SK-N-SH (cell line): Measurements from ENCODE around the gene BDKRB2. TPM values are rescaled to one million over a fixed set of nuclear protein-coding genes. Genes with fewer than 3 reads are reported as not detected.

ENCODE experiments used
- CTCF ChIA-PET: fragments of 300-600, 350-600 bp; formaldehyde crosslinking; extraction: SDS; loops from one replicate; lab custom pipeline; 2021; lab: Yijun Ruan, JAX
- POLR2A ChIA-PET: fragments of 350-600 bp; sonication (Branson Sonifier 250); formaldehyde crosslinking; extraction: SDS; loops from one replicate; lab custom pipeline; 2020; ENCODE audit warnings: antibody characterized with exemption, inconsistent platforms; lab: Yijun Ruan, JAX
- DNase-seq: peaks from one replicate; pipeline ENCODE4 v3.0.0; 2012
- H2AFZ ChIP-seq: fragments of 200-600 bp; sonication (generic); 2 replicates; pipeline ENCODE4 v1.8.1; 2016; ENCODE audit warnings: antibody characterized with exemption, mild to moderate bottlenecking, low read depth
- H3F3A ChIP-seq: fragments of 200-600 bp; sonication (generic); replicated peaks from 2 replicates; pipeline ENCODE3; 2016; ENCODE audit warnings: antibody characterized with exemption, mild to moderate bottlenecking; ENCODE audit not compliant: insufficient read depth
- H3K27ac ChIP-seq, 2 experiments: fragments of 200-500 bp in 1 of 2; fragments of 200-600 bp in 1 of 2; sonication (Bioruptor generic) in 1 of 2; sonication (generic), shearing (Covaris generic) in 1 of 2; 2 replicates each; pipeline versions ENCODE4 v1.5.1 to v1.6.1; 2014 to 2016; ENCODE audit warnings: low read depth in 2 of 2, inconsistent platforms in 1 of 2, low read length in 1 of 2, mild to moderate bottlenecking in 1 of 2, mixed read lengths in 1 of 2
- H3K27me3 ChIP-seq: fragments of 200-600 bp; sonication (generic), shearing (Covaris generic); 2 replicates; pipeline ENCODE4 v1.6.1; 2016; ENCODE audit warnings: mixed run types; ENCODE audit not compliant: insufficient read depth
- H3K36me3 ChIP-seq, 2 experiments: fragments of 200-500 bp in 1 of 2; fragments of 200-600 bp in 1 of 2; sonication (Bioruptor generic) in 1 of 2; sonication (generic) in 1 of 2; replicated peaks in 1 of 2; 2 replicates each; pipeline versions ENCODE3 to v1.5.1; 2014 to 2016; ENCODE audit warnings: low read length in 1 of 2, mild to moderate bottlenecking in 1 of 2; ENCODE audit not compliant: insufficient read depth in 2 of 2, control insufficient read depth in 1 of 2
- H3K4me1 ChIP-seq, 2 experiments: fragments of 200-500 bp in 1 of 2; fragments of 200-600 bp in 1 of 2; sonication (Bioruptor generic) in 1 of 2; sonication (generic), shearing (Covaris generic) in 1 of 2; 2 replicates each; pipeline versions ENCODE4 v1.5.1 to v1.6.1; 2014 to 2016; ENCODE audit warnings: low read depth in 1 of 2, low read length in 1 of 2, mixed run types in 1 of 2; ENCODE audit not compliant: insufficient read depth in 2 of 2, control insufficient read depth in 1 of 2
- H3K4me2 ChIP-seq: fragments of 200-600 bp; sonication (generic), shearing (Covaris generic); 2 replicates; pipeline ENCODE4 v1.6.1; 2017; ENCODE audit warnings: mixed run types
- H3K4me3 ChIP-seq, 2 experiments: fragments of 200-500 bp in 1 of 2; fragments of 200-600 bp in 1 of 2; sonication (Bioruptor generic) in 1 of 2; sonication (generic), shearing (Covaris generic) in 1 of 2; 2 replicates each; pipeline versions ENCODE4 v1.5.1 to v1.8.1; 2014 to 2016; ENCODE audit warnings: low read depth in 2 of 2, inconsistent platforms in 1 of 2, low read length in 1 of 2, mild to moderate bottlenecking in 1 of 2, mixed read lengths in 1 of 2, moderate library complexity in 1 of 2
- H3K79me2 ChIP-seq: fragments of 200-600 bp; sonication (generic); 2 replicates; pipeline ENCODE4 v1.8.1; 2017; ENCODE audit warnings: mild to moderate bottlenecking; ENCODE audit not compliant: insufficient read depth
- H3K9ac ChIP-seq: fragments of 200-600 bp; sonication (generic); 2 replicates; pipeline ENCODE4 v1.6.1; 2017; ENCODE audit warnings: mixed run types
- H3K9me2 ChIP-seq: fragments of 200-600 bp; sonication (generic); 2 replicates; pipeline ENCODE4 v1.6.1; 2017; ENCODE audit warnings: mixed run types
- H3K9me3 ChIP-seq: fragments of 200-600 bp; sonication (generic); 2 replicates; pipeline ENCODE4 v1.6.1; 2017; ENCODE audit warnings: mixed run types, mild to moderate bottlenecking, moderate library complexity
- H4K20me1 ChIP-seq: fragments of 200-600 bp; sonication (generic); 2 replicates; pipeline ENCODE4 v1.6.1; 2017; ENCODE audit warnings: mild to moderate bottlenecking, mixed run types; ENCODE audit not compliant: insufficient read depth
- CHD2 ChIP-seq: fragments of 150-350 bp; IDR thresholded peaks from 2 replicates; pipeline ENCODE4 v1.6.1; 2018; ENCODE audit warnings: low read length; ENCODE audit not compliant: partially characterized antibody
- EP300 ChIP-seq, 2 experiments: IDR thresholded peaks; 2 replicates each; pipeline versions ENCODE4 v1.4.0 to v1.6.1; 2012; ENCODE audit warnings: borderline replicate concordance in 1 of 2, low read depth in 1 of 2, low read length in 1 of 2
- EZH2phosphoT487 ChIP-seq: fragments of 200-600 bp; sonication (generic); IDR thresholded peaks from 2 replicates; pipeline ENCODE4 v1.6.1; 2017; ENCODE audit warnings: low read depth, mixed run types, mild to moderate bottlenecking, antibody characterized with exemption, moderate library complexity, borderline replicate concordance
- FOSL2 ChIP-seq: IDR thresholded peaks from 2 replicates; pipeline ENCODE4 v1.4.0; 2012; ENCODE audit warnings: low read depth, mild to moderate bottlenecking, moderate library complexity, borderline replicate concordance
- GABPA ChIP-seq: IDR thresholded peaks from 2 replicates; pipeline ENCODE4 v1.4.0; 2012; ENCODE audit warnings: low read depth, mild to moderate bottlenecking
- JUND ChIP-seq: IDR thresholded peaks from 2 replicates; pipeline ENCODE4 v1.4.0; 2012
- NFIC ChIP-seq: IDR thresholded peaks from 2 replicates; pipeline ENCODE4 v1.4.0; 2012; ENCODE audit warnings: borderline replicate concordance
- POLR2AphosphoS5 ChIP-seq: IDR thresholded peaks from 2 replicates; pipeline ENCODE4 v1.6.1; 2012; ENCODE audit warnings: low read depth, low read length
- TEAD4 ChIP-seq: IDR thresholded peaks from 2 replicates; pipeline ENCODE4 v1.4.0; 2012; ENCODE audit warnings: mild to moderate bottlenecking, borderline replicate concordance; ENCODE audit not compliant: insufficient read depth
- WGBS: methylation state at CpG from one replicate; pipeline ENCODE4 v1.1.6; 2017; ENCODE audit warnings: low lambda C conversion rate; 5-methylcytosine and 5-hydroxymethylcytosine counted together
- polyA plus RNA-seq, 3 experiments: library from polyadenylated mRNA; depleted of rRNA; stranded (reverse); fragments of >200 nt; gene quantifications; 2 replicates each; pipeline ENCODE4 v1.2.3, GENCODE V29; 2012
- TF ChIP-seq, protein P1 (sequence below): IDR thresholded peaks from 2 replicates; pipeline ENCODE4; 2012
- TF ChIP-seq, protein P2 (sequence below): IDR thresholded peaks from 2 replicates; pipeline ENCODE4 v1.4.0; 2012; ENCODE audit warnings: low read depth
- TF ChIP-seq, protein P3 (sequence below): IDR thresholded peaks from 2 replicates; pipeline ENCODE4 v1.4.0; 2012; ENCODE audit warnings: low read depth, borderline replicate concordance
- TF ChIP-seq, protein P4 (sequence below): fragments of 150-350 bp; IDR thresholded peaks from 2 replicates; pipeline ENCODE4 v1.6.1; 2016; ENCODE audit warnings: mild to moderate bottlenecking, low read depth, low read length
- TF ChIP-seq, protein P5 (sequence below): fragments of 150-350 bp; IDR thresholded peaks from 2 replicates; pipeline ENCODE4 v1.6.1; 2017; ENCODE audit warnings: antibody characterized with exemption, low read length, low read depth, borderline replicate concordance

The BDKRB2 gene
- polyA plus RNA-seq, 1 of the 3 experiments (the other 2 are of a cell fraction): 4.8 TPM

DNA sequence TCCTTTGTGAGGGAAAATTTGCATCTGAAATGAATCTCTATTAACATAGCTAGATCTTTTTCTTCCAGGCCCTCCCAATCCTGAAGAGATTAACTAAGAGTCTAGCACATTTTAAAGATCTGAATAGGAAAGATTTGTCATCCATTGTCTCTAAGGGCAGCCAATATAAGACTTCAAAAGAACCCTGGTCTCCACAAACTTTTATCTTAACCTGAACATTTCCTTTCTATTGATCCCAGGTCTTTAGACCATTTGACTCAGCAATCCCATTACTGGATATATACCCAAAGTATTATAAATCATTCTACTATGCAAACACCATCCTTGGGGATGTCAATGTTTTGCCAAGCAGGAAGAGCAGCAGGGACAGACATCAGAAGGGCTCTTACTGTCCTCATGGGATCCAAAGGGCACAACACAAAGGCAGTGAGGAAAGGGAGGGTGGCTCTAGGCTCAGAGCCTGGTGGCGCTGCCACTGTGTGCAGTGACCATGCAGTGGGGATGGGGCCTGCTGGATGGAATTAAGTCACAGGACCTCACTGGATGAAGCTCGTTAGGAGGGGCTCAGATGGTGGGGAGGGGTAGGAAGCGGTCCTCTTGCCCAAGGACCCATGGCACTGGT lies 12.7 kb upstream of the BDKRB2 start:
- Histone ChIP-seq H3K27me3 (no peaks in the 10 kb centered on the region), H3F3A (no peaks in the 10 kb centered on the region), H3K4me1 (peaks cover 0 to 6% of the 10 kb centered on the region in 2 experiments; a peak in 1 of 4 replicates), H3K79me2 (no peaks in the 10 kb centered on the region), H3K36me3 (no peaks in the 10 kb centered on the region), H2AFZ (no peak overlapping the region), H3K9ac (no peak overlapping the region), H3K4me3 (no peak overlapping the region), H3K9me3 (no peaks in the 10 kb centered on the region), H3K9me2 (no peaks in the 10 kb centered on the region), H3K27ac (no peak overlapping the region), H3K4me2 (no peak overlapping the region), H4K20me1 (no peaks in the 10 kb centered on the region)
- 64% methylated on average over 3 of the region's 3 CpGs for WGBS
- DNase-seq: no peak
- CTCF ChIA-PET: no interaction called here
- TF ChIP-seq, protein P1, sequence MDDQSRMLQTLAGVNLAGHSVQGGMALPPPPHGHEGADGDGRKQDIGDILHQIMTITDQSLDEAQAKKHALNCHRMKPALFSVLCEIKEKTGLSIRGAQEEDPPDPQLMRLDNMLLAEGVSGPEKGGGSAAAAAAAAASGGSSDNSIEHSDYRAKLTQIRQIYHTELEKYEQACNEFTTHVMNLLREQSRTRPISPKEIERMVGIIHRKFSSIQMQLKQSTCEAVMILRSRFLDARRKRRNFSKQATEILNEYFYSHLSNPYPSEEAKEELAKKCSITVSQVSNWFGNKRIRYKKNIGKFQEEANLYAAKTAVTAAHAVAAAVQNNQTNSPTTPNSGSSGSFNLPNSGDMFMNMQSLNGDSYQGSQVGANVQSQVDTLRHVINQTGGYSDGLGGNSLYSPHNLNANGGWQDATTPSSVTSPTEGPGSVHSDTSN: no peak
- TF ChIP-seq, protein P2, sequence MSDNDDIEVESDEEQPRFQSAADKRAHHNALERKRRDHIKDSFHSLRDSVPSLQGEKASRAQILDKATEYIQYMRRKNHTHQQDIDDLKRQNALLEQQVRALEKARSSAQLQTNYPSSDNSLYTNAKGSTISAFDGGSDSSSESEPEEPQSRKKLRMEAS: no peak
- POLR2A ChIA-PET: no interaction called here

DNA sequence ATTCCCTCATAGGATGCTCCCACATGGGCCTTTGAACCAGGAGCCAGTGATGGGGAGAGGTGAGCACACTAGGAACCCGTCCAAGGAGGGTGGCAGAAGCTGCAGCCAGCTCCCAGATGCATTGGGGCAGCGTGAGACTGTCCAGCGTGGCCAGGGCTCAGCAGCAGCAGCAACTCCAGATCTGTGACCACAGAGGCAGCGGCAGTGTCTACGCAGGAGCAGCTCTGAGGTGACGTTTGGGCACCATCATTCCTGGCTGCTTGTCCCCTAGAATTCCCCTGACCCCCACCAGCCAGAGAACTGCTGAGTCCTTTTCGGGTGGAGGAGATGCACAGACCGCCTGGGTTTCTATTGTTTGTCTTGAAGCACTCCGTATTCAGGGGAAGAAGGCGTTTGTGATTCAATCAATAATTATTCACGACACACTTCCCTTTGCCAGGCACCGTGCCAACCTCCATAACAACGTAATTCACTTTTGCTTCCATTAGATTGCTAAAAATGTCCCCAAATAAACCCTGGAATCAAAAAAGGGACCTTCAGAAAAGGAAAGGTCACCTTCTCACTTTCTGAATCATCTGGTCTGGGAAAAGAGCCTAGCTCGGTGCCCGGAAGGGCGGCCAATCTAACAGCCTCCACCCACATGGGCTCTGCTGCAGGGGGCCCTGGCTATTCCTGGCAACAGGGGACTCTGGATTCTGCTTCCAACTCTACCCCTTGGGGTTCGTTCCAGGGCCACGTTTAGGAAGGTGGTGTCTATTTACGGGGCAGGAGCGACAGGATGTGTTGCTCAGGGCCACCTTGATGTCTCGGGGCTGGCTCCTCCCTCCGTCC lies 11.4 kb upstream of the BDKRB2 start:
- ChIA-PET CTCF (interaction anchor here (0.6 to 1.3 kb wide), 2 partner anchors 13 to 93 kb away, joined by 3 read pairs; no protein-coding TSS in a partner anchor), POLR2A (no interaction called here)
- H3K4me2 ChIP-seq: no peak overlapping the region

More for the DNA sequence above, 11.4 kb upstream of the BDKRB2 start:
- Histone ChIP-seq H3F3A (no peaks in the 10 kb centered on the region), H4K20me1 (no peaks in the 10 kb centered on the region), H2AFZ (no peak overlapping the region), H3K4me3 (no peak overlapping the region), H3K9ac (no peak overlapping the region), H3K36me3 (no peaks in the 10 kb centered on the region), H3K9me2 (no peaks in the 10 kb centered on the region), H3K9me3 (no peaks in the 10 kb centered on the region), H3K27ac (no peak overlapping the region), H3K27me3 (no peaks in the 10 kb centered on the region), H3K79me2 (no peaks in the 10 kb centered on the region), H3K4me1 (peaks cover 0 to 6% of the 10 kb centered on the region in 2 experiments; a peak in 1 of 4 replicates)
- DNase-seq: no peak
- 72% methylated on average over 22 of the region's 22 CpGs for WGBS
- TF ChIP-seq CHD2 (no peak), TEAD4 (no peak), POLR2AphosphoS5 (no peak), JUND (no peak), EZH2phosphoT487 (no peak), NFIC (no peak), GABPA (no peak), EP300 (IDR thresholded peaks at IDR 0.05; ENCODE audit: borderline replicate concordance in 1 of 2, low read depth in 1 of 2, low read length in 1 of 2) (no peak), FOSL2 (no peak)
- TF ChIP-seq, protein P2: no peak
- TF ChIP-seq, protein P3, sequence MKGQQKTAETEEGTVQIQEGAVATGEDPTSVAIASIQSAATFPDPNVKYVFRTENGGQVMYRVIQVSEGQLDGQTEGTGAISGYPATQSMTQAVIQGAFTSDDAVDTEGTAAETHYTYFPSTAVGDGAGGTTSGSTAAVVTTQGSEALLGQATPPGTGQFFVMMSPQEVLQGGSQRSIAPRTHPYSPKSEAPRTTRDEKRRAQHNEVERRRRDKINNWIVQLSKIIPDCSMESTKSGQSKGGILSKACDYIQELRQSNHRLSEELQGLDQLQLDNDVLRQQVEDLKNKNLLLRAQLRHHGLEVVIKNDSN: no peak
- TF ChIP-seq, protein P4, sequence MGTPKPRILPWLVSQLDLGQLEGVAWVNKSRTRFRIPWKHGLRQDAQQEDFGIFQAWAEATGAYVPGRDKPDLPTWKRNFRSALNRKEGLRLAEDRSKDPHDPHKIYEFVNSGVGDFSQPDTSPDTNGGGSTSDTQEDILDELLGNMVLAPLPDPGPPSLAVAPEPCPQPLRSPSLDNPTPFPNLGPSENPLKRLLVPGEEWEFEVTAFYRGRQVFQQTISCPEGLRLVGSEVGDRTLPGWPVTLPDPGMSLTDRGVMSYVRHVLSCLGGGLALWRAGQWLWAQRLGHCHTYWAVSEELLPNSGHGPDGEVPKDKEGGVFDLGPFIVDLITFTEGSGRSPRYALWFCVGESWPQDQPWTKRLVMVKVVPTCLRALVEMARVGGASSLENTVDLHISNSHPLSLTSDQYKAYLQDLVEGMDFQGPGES: no peak
- TF ChIP-seq, protein P1: no peak
- TF ChIP-seq, protein P5, sequence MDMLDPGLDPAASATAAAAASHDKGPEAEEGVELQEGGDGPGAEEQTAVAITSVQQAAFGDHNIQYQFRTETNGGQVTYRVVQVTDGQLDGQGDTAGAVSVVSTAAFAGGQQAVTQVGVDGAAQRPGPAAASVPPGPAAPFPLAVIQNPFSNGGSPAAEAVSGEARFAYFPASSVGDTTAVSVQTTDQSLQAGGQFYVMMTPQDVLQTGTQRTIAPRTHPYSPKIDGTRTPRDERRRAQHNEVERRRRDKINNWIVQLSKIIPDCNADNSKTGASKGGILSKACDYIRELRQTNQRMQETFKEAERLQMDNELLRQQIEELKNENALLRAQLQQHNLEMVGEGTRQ: no peak
